GM18861 (cell line): ENCODE results near the gene CRACDL.

ENCODE experiments used
- ATAC-seq: cut with Tn5 transposase; IDR thresholded peaks from one replicate; pipeline ENCODE4 v1.9.1; 2021; ENCODE audit not compliant: unreplicated experiment

Gene CRACDL

GRCh38 chr2:98826856-98827255 is 109.2 kb downstream of the CRACDL start:
- ATAC-seq, result no peak

GRCh38 chr2:98825858-98826257 is 110.2 kb downstream of the CRACDL start:
- ATAC-seq, result no peak

- no peak for ATAC-seq
Measured at GRCh38 chr2:98825404-98825803, 110.6 kb downstream of the CRACDL start.

- no peak for ATAC-seq
Measured at GRCh38 chr2:98825020-98825350, 111.0 kb downstream of the CRACDL start.

GRCh38 chr2:98824256-98825019 is 111.6 kb downstream of the CRACDL start:
- ATAC-seq, result no peak

- no peak for ATAC-seq
Measured at GRCh38 chr2:98823196-98824170, 112.5 kb downstream of the CRACDL start.

GRCh38 chr2:98822301-98823164 is 113.5 kb downstream of the CRACDL start:
- ATAC-seq, result no peak

- ATAC-seq, result no peak
Measured at GRCh38 chr2:98821629-98822135, 114.3 kb downstream of the CRACDL start.

- no peak for ATAC-seq
Measured at GRCh38 chr2:98819231-98819766, 116.7 kb downstream of the CRACDL start.

GRCh38 chr2:98818164-98818563 is 117.9 kb downstream of the CRACDL start:
- no peak for ATAC-seq

- no peak for ATAC-seq
Measured at GRCh38 chr2:98816281-98816680, 119.7 kb downstream of the CRACDL start.

GRCh38 chr2:98815795-98816194 is 120.2 kb downstream of the CRACDL start:
- ATAC-seq, result no peak

GRCh38 chr2:98811766-98812165 is 124.3 kb downstream of the CRACDL start:
- no peak for ATAC-seq

- ATAC-seq, result no peak
Measured at GRCh38 chr2:98810588-98810928, 125.5 kb downstream of the CRACDL start.

GRCh38 chr2:98809878-98810587 is 126.0 kb downstream of the CRACDL start:
- ATAC-seq, result no peak

- no peak for ATAC-seq
Measured at GRCh38 chr2:98809116-98809515, 126.9 kb downstream of the CRACDL start.

GRCh38 chr2:98808546-98808945 is 127.5 kb downstream of the CRACDL start:
- ATAC-seq, result no peak

- ATAC-seq, result no peak
Measured at GRCh38 chr2:98807929-98808328, 128.1 kb downstream of the CRACDL start.

- ATAC-seq, result no peak
Measured at GRCh38 chr2:98807221-98807620, 128.8 kb downstream of the CRACDL start.

GRCh38 chr2:98806236-98806697 is 129.8 kb downstream of the CRACDL start:
- ATAC-seq, result no peak
